Breast epithelium (tissue), 3 donors: ENCODE results near the gene KRT26.

Source experiments
- CTCF ChIP-seq, 3 donors: fragments of 450-650 bp; IDR thresholded peaks; one replicate each; pipeline ENCODE4 v1.5.1; 2016 to 2017; ENCODE audit warnings: antibody characterized with exemption in 3 of 3, mild to moderate bottlenecking in 3 of 3, moderate library complexity in 3 of 3
- POLR2A ChIP-seq: fragments of 450-650 bp; IDR thresholded peaks from one replicate; pipeline ENCODE4 v1.6.1; 2016; ENCODE audit warnings: antibody characterized with exemption, mild to moderate bottlenecking, moderate library complexity
- POLR2AphosphoS5 ChIP-seq, 3 donors: sonication (generic); formaldehyde crosslinking; IDR thresholded peaks; one replicate each; pipeline ENCODE4 v1.6.1; 2017; ENCODE audit warnings: antibody characterized with exemption in 3 of 3

GRCh38 chr17:40777971-40778370, 6.0 kb upstream of the KRT26 start:
- TF ChIP-seq CTCF (IDR thresholded peaks at IDR 0.05) (no peak), POLR2AphosphoS5 (IDR thresholded peaks at IDR 0.05) (no peak), POLR2A (no peak)
